Thyroid gland (tissue), 4 donors: Measurements from ENCODE around the gene WFDC1.

ENCODE experiments used
- POLR2A ChIP-seq, 2 donors: fragments of 450-650 bp; IDR thresholded peaks; one replicate each; pipeline ENCODE4 v1.6.1; 2017; ENCODE audit warnings: antibody characterized with exemption in 2 of 2, mild to moderate bottlenecking in 2 of 2, moderate library complexity in 1 of 2
- TF ChIP-seq, protein P1 (sequence below), 6 experiments: fragments of 200-600 bp in 3 of 6; fragments of 450-650 bp in 3 of 6; sonication (generic) in 3 of 6; IDR thresholded peaks; one replicate each; pipeline ENCODE4 v1.5.1; 2016 to 2019; ENCODE audit warnings: antibody characterized with exemption in 6 of 6, mild to moderate bottlenecking in 2 of 6, inconsistent platforms in 1 of 6, moderate library complexity in 1 of 6

DNA sequence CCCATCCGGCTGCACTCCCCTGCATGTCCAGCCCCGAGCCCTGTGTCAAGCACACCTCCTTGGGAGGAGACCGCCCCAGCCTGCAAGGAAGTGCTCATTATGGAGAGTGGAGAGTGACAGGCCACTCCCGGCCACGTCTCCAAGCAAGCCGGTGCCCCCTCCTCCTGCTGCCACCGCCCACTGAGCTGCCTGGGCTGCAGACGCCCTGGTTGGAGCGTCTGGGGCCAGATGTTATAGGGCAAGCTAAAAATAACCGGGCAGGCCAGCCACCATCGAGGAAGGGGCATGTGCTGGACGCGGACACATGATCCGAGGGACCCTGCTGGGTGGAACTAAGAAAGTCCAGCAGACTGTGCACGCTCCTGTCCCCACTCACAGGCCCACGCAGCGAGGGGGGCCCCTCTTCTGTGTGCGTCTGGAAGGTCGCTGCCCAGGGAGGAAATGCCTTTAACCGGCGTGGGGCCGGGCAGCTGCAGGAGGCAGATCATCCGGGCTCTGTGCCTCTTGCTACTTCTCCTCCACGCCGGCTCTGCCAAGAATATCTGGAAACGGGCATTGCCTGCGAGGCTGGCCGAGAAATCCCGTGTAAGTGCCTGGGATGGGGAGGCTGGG lies at the start of gene WFDC1:
- TF ChIP-seq, protein P1, sequence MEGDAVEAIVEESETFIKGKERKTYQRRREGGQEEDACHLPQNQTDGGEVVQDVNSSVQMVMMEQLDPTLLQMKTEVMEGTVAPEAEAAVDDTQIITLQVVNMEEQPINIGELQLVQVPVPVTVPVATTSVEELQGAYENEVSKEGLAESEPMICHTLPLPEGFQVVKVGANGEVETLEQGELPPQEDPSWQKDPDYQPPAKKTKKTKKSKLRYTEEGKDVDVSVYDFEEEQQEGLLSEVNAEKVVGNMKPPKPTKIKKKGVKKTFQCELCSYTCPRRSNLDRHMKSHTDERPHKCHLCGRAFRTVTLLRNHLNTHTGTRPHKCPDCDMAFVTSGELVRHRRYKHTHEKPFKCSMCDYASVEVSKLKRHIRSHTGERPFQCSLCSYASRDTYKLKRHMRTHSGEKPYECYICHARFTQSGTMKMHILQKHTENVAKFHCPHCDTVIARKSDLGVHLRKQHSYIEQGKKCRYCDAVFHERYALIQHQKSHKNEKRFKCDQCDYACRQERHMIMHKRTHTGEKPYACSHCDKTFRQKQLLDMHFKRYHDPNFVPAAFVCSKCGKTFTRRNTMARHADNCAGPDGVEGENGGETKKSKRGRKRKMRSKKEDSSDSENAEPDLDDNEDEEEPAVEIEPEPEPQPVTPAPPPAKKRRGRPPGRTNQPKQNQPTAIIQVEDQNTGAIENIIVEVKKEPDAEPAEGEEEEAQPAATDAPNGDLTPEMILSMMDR (IDR thresholded peaks at IDR 0.05), result no peak
- no peak for TF ChIP-seq POLR2A (IDR thresholded peaks at IDR 0.05)
